ENCODE measurements around the gene DDC. TPM values are rescaled to one million over a fixed set of nuclear protein-coding genes. Genes with fewer than 3 reads are reported as not detected.
"Not testable (repeated sequence)": the region's sequence is repeated elsewhere in the genome, so short reads cannot be mapped to it uniquely, and the experiment has no call there.

Gene DDC
- polyA plus RNA-seq, 1 donor from 2014 or later, result not detected

- not testable (repeated sequence) for H3K36me3 Mint-ChIP-seq, H3K9me3 Mint-ChIP-seq, H3K27ac Mint-ChIP-seq, H3K4me1 Mint-ChIP-seq
- Mint-ChIP-seq H3K27me3 (peaks cover 18% of the 10 kb centered on the region), H3K4me3 (peak overlapping the region in 1 of 4 donors; percentile 27)
Observed at GRCh38 chr7:50578105-50578504, 12.9 kb upstream of the DDC start.

DNA sequence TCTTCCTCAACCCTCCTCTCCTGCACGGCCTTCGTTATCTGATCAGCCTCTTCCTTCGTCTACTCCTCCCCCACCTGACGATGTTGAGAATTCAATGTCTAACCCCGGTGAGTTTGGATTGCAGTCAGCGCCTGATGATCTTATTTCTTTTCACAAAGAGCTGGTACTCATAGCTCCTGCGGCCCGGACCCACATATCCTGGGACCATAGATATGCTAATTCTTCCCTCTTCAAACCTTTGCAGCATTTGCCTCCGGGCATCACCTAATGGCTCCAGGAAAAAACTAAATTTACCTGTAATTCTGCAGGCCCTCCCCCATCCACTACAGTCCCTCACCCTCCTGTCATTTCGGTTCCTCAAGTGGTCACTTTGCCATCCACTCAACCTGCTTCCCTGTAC lies 12.4 kb upstream of the DDC start:
- no peak overlapping the region for H3K27ac Mint-ChIP-seq
- H3K27me3 Mint-ChIP-seq, result peaks cover 18% of the 10 kb centered on the region
- H3K4me1 Mint-ChIP-seq, result no peaks in the 10 kb centered on the region
- peaks cover 0 to 5% (median 4%) of the 10 kb centered on the region in 3 donors for H3K9me3 Mint-ChIP-seq
- no peak overlapping the region for H3K4me3 Mint-ChIP-seq
- no peaks in the 10 kb centered on the region for H3K36me3 Mint-ChIP-seq

- H3K4me3 Mint-ChIP-seq, H3K36me3 Mint-ChIP-seq, H3K27ac Mint-ChIP-seq, H3K9me3 Mint-ChIP-seq, H3K4me1 Mint-ChIP-seq: not testable (repeated sequence)
- H3K27me3 Mint-ChIP-seq, result peaks cover 15% of the 10 kb centered on the region
Observed at GRCh38 chr7:50576388-50576787, 11.2 kb upstream of the DDC start.

GRCh38 chr7:50567715-50568261 lies 2.6 kb upstream of the DDC start:
- Mint-ChIP-seq H3K27me3 (peaks cover 10% of the 10 kb centered on the region), H3K4me3 (no peak overlapping the region), H3K36me3 (no peaks in the 10 kb centered on the region), H3K9me3 (peaks cover 2 to 8% (median 4%) of the 10 kb centered on the region in 3 donors), H3K27ac (no peak overlapping the region), H3K4me1 (no peaks in the 10 kb centered on the region)

GRCh38 chr7:50565977-50566376 lies 772 bp upstream of the DDC start:
- H3K27me3 Mint-ChIP-seq, result peaks cover 10% of the 10 kb centered on the region
- no peaks in the 10 kb centered on the region for H3K4me1 Mint-ChIP-seq
- H3K36me3 Mint-ChIP-seq, result no peaks in the 10 kb centered on the region
- peak overlapping the region in 1 of 3 donors; percentile 48 for H3K27ac Mint-ChIP-seq
- peaks cover 2 to 8% (median 4%) of the 10 kb centered on the region in 3 donors for H3K9me3 Mint-ChIP-seq
- no peak overlapping the region for H3K4me3 Mint-ChIP-seq

DNA sequence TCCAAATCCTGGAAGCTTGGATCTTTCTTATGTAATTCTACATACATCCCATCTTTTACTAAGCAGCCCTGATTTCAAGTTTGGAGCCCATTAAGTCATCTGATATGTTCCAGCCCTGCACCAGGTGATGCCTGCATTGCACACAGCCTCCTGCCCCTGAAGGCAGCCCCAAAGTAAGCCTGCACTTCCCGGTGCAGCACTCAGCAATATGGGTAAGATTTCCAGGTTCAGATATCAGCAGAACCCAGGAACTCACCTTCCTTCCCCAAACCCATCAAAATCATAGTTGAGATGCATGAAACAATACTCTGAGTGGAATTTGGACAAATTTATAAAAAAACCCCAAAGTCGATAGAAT lies 333 bp upstream of the DDC start:
- Mint-ChIP-seq H3K27me3 (peaks cover 10% of the 10 kb centered on the region), H3K27ac (no peak overlapping the region), H3K9me3 (peaks cover 2 to 7% (median 2%) of the 10 kb centered on the region in 3 donors), H3K36me3 (no peaks in the 10 kb centered on the region), H3K4me1 (no peaks in the 10 kb centered on the region), H3K4me3 (no peak overlapping the region)

DNA sequence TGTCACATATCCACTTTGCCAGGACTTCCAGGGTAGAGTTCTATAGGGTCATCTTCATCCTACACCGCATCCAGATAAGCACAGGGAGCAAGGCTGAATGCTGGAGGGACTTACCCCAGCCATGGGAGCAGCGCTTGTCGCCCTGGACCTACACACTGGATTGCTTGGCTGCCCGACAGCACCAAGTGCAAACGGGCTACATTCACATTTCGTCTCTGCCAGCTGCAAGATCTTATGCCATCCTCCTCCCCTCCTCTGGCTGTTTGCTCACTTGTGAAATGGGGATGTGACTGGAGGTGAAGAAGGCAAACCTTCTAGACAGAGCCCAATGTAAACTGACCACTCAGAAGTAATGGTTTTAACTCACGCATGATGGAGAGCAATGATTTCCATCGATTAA lies 1.0 kb downstream of the DDC start:
- Mint-ChIP-seq H3K27ac (no peak overlapping the region), H3K4me3 (no peak overlapping the region), H3K9me3 (peaks cover 0 to 5% (median 0%) of the 10 kb centered on the region in 3 donors), H3K4me1 (no peaks in the 10 kb centered on the region), H3K27me3 (peaks cover 16% of the 10 kb centered on the region), H3K36me3 (no peaks in the 10 kb centered on the region)

DNA sequence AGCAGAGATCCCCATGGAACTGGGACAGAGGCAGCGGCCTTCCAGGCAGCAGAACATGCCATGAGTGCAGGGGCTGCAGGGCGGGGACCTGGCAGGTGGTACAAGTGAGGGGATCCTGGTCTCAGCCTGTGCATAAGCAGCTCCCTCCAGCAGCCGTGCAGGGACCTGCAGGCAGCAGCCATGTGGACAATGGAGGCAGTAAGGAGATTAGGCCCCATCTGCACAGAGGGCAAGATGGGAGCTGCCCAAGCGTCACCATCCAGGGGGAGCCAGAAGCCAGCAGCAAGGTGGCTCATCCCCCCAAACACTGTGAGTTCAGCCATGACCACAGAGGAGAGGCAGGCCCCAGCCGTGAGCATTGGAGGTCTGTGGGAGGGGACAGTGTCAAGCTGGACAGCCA lies 3.1 kb downstream of the DDC start:
- H3K4me1 Mint-ChIP-seq, result no peaks in the 10 kb centered on the region
- peaks cover 0 to 5% (median 0%) of the 10 kb centered on the region in 3 donors for H3K9me3 Mint-ChIP-seq
- H3K4me3 Mint-ChIP-seq, result no peak overlapping the region
- H3K27me3 Mint-ChIP-seq, result peaks cover 15% of the 10 kb centered on the region
- no peaks in the 10 kb centered on the region for H3K36me3 Mint-ChIP-seq
- no peak overlapping the region for H3K27ac Mint-ChIP-seq

DNA sequence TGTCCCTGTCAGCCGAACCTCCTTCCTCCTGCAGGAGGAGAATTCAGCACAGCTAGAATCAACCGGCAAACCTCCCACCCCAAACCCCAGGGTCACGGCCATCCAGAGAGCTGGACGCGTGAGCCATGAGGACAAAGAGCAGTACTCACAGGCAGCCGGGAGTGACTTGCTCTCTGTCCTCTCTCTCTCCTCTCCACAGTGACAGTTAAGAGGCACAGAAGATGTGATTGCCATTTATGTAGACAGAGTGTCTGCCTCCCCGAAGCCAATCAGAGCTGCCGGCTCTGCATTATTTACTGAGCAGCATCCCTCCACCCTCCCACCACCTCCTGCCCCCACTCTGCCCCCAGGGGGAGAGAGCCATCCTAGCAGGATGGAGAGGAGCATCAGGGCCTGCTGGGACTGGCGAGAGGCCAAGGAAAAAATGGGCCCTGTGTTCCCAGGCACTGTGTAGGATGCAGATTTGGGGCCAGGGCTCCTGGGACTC lies 4.3 kb downstream of the DDC start:
- Mint-ChIP-seq H3K27me3 (peaks cover 15% of the 10 kb centered on the region), H3K36me3 (no peaks in the 10 kb centered on the region), H3K4me1 (no peaks in the 10 kb centered on the region)

DNA sequence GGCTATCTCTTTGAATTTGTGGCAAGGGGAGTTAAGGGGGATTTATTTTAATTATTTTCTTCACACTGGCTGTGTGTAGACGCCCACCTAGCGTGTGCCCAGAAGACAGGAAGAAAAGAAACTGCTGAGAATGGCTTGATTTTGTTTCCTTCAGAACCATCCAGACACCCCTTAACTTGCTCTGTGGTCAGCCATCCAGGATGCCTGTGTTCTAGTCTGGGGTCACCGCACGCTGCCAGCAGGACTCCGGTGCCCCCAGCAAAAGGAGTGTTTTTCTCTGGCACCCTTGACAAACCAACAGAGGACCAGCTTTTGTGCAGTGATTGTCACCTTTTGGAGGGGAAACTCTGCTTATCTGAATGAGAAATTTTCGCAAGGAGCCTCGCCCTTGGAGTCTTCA lies 5.3 kb downstream of the DDC start:
- Mint-ChIP-seq H3K36me3 (no peaks in the 10 kb centered on the region), H3K27ac (no peak overlapping the region), H3K27me3 (peaks cover 18% of the 10 kb centered on the region), H3K4me3 (no peak overlapping the region), H3K4me1 (no peaks in the 10 kb centered on the region), H3K9me3 (no peaks in the 10 kb centered on the region)

More for the DNA sequence above, 4.3 kb downstream of the DDC start:
- Mint-ChIP-seq H3K27ac (no peak overlapping the region), H3K9me3 (peaks cover 0 to 3% (median 0%) of the 10 kb centered on the region in 3 donors), H3K4me3 (no peak overlapping the region)

- Mint-ChIP-seq H3K27me3 (peaks cover 16% of the 10 kb centered on the region), H3K36me3 (no peaks in the 10 kb centered on the region), H3K4me1 (no peaks in the 10 kb centered on the region), H3K9me3 (no peaks in the 10 kb centered on the region), H3K4me3 (no peak overlapping the region), H3K27ac (peak overlapping the region in 1 of 3 donors; percentile 39)
Observed at GRCh38 chr7:50558294-50559053, 6.7 kb downstream of the DDC start.

- Mint-ChIP-seq H3K4me3 (no peak overlapping the region), H3K27ac (no peak overlapping the region), H3K4me1 (no peaks in the 10 kb centered on the region), H3K36me3 (no peaks in the 10 kb centered on the region), H3K27me3 (peaks cover 18% of the 10 kb centered on the region), H3K9me3 (no peaks in the 10 kb centered on the region)
Observed at GRCh38 chr7:50557099-50557498, 8.1 kb downstream of the DDC start.

GRCh38 chr7:50556247-50556991 lies 8.8 kb downstream of the DDC start:
- no peaks in the 10 kb centered on the region for H3K36me3 Mint-ChIP-seq
- peaks cover 18% of the 10 kb centered on the region for H3K27me3 Mint-ChIP-seq
- H3K4me1 Mint-ChIP-seq, result no peaks in the 10 kb centered on the region
- H3K9me3 Mint-ChIP-seq, result no peaks in the 10 kb centered on the region
- no peak overlapping the region for H3K4me3 Mint-ChIP-seq
- no peak overlapping the region for H3K27ac Mint-ChIP-seq

DNA sequence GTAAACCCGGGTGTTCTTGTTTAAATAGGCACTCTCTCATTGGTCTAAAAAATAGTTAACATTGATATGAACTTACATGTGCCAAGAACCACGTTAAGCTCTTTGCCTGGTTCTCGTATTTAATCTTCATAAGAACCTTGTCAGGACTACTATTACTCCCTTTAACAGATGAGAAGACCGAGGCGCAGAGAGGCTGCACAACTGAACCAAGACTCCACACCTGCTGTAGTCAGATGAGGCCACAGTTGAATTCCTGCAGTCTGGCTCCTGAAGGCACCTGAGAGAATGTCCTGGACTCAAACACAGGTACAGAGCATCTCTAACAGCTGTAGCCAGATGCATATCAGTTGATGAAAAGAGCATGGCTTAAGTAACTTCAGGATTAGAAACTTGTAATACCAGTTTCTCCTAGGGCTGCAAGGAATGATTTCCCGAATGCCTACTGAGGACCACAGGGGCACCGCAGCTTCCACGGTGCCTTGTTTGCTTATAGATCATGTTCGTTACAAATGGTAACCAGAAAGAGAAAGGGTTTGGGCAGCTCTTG lies 9.5 kb downstream of the DDC start:
- H3K27me3 Mint-ChIP-seq, result peaks cover 18% of the 10 kb centered on the region
- H3K4me3 Mint-ChIP-seq, result no peak overlapping the region
- H3K9me3 Mint-ChIP-seq, result no peaks in the 10 kb centered on the region
- no peak overlapping the region for H3K27ac Mint-ChIP-seq
- no peaks in the 10 kb centered on the region for H3K36me3 Mint-ChIP-seq
- H3K4me1 Mint-ChIP-seq, result no peaks in the 10 kb centered on the region

Measured in IgD-negative memory B cell (primary cell).